Body of pancreas (tissue), 4 donors: ENCODE results near the gene PGS1.

Experiments
- POLR2A ChIP-seq, 3 donors: fragments of 450-650 bp; IDR thresholded peaks; one replicate each; pipeline ENCODE4 v1.6.1; 2016; ENCODE audit warnings: antibody characterized with exemption in 3 of 3, mild to moderate bottlenecking in 2 of 3
- TF ChIP-seq, protein P1 (sequence below), 7 experiments: fragments of 450-650 bp in 4 of 7; fragments of 200-600 bp in 3 of 7; sonication (generic) in 3 of 7; IDR thresholded peaks; one replicate each; pipeline ENCODE4 v1.5.1; 2016 to 2019; ENCODE audit warnings: antibody characterized with exemption in 7 of 7

DNA sequence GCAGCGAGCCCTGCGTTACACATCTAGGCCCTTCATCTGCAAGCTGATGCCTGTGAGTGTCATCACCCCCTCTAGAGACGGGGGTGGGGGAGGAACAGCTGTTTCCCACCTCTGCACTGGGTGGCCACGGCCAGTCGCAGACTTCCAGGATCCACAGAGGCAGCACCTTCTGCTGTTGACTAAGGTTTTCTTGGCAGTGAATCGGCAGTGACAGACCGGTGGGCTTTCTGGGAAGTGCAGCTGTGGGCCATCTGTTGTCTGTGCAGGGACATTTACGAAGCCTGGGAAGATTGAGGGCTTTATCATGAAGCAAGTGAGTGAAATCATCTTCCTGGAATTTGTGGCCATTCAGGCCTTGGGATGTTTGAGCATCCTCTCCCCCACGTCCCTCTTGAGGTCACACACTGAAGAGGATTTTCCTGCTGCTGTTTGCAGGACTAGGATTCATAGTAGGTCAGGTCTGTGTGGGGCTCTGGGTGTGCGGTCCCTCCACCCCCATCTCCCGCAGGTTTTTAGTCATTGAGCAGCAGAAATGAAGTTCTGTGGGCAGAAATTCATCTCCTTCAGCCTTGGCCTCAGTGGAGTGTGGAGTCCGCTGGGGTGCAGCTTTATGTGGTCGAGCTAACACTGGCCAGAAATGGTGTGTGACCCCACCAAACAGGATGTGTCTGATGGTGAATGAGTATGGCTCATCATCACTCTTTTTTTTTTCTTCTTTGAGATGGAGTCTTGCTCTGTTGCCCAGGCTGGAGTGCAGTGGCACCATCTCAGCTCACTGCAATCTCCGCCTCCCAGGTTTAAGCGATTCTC lies 12.0 kb downstream of the PGS1 start:
- TF ChIP-seq, protein P1, sequence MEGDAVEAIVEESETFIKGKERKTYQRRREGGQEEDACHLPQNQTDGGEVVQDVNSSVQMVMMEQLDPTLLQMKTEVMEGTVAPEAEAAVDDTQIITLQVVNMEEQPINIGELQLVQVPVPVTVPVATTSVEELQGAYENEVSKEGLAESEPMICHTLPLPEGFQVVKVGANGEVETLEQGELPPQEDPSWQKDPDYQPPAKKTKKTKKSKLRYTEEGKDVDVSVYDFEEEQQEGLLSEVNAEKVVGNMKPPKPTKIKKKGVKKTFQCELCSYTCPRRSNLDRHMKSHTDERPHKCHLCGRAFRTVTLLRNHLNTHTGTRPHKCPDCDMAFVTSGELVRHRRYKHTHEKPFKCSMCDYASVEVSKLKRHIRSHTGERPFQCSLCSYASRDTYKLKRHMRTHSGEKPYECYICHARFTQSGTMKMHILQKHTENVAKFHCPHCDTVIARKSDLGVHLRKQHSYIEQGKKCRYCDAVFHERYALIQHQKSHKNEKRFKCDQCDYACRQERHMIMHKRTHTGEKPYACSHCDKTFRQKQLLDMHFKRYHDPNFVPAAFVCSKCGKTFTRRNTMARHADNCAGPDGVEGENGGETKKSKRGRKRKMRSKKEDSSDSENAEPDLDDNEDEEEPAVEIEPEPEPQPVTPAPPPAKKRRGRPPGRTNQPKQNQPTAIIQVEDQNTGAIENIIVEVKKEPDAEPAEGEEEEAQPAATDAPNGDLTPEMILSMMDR (IDR thresholded peaks at IDR 0.05), result no peak
- no peak for TF ChIP-seq POLR2A (IDR thresholded peaks at IDR 0.05)
